ENCODE results near the gene OSBP.

DNA sequence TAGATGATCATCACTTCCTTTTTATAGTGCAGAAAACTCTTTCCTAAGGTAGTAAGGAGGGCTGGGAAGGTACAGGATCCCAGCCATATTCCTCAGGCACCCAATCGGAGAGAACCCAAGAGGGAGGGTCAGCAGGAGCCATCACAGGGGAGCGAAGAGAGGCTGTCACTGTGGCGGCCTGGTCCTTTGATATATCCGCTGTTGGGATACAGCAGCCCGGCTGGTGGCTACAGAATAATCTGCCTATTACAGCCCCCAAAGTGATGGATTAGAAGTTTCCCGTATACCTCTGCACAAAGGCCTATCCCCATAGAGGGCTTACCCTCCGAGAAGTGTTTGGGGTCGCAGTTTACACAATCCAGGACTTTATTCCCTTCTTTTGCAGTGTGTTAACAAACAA lies 55.7 kb downstream of the OSBP start:
- TF ChIP-seq EZH2 (IDR thresholded peaks at IDR 0.05; ENCODE audit: insufficient read depth, poor library complexity, severe bottlenecking) (no peak), EZH2phosphoT487 (IDR thresholded peaks at IDR 0.05; ENCODE audit: insufficient read depth, low read depth) (no peak)

Measured in GM23248 (cell line).